Iris pigment epithelial cell (primary cell): ENCODE measurements around the gene STRA6.

Experiments used
- DNase-seq: peaks from one replicate; pipeline ENCODE4 v3.0.0-alpha.2; 2011; ENCODE audit warnings: low read depth

STRA6 gene, protein sequence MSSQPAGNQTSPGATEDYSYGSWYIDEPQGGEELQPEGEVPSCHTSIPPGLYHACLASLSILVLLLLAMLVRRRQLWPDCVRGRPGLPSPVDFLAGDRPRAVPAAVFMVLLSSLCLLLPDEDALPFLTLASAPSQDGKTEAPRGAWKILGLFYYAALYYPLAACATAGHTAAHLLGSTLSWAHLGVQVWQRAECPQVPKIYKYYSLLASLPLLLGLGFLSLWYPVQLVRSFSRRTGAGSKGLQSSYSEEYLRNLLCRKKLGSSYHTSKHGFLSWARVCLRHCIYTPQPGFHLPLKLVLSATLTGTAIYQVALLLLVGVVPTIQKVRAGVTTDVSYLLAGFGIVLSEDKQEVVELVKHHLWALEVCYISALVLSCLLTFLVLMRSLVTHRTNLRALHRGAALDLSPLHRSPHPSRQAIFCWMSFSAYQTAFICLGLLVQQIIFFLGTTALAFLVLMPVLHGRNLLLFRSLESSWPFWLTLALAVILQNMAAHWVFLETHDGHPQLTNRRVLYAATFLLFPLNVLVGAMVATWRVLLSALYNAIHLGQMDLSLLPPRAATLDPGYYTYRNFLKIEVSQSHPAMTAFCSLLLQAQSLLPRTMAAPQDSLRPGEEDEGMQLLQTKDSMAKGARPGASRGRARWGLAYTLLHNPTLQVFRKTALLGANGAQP

DNA sequence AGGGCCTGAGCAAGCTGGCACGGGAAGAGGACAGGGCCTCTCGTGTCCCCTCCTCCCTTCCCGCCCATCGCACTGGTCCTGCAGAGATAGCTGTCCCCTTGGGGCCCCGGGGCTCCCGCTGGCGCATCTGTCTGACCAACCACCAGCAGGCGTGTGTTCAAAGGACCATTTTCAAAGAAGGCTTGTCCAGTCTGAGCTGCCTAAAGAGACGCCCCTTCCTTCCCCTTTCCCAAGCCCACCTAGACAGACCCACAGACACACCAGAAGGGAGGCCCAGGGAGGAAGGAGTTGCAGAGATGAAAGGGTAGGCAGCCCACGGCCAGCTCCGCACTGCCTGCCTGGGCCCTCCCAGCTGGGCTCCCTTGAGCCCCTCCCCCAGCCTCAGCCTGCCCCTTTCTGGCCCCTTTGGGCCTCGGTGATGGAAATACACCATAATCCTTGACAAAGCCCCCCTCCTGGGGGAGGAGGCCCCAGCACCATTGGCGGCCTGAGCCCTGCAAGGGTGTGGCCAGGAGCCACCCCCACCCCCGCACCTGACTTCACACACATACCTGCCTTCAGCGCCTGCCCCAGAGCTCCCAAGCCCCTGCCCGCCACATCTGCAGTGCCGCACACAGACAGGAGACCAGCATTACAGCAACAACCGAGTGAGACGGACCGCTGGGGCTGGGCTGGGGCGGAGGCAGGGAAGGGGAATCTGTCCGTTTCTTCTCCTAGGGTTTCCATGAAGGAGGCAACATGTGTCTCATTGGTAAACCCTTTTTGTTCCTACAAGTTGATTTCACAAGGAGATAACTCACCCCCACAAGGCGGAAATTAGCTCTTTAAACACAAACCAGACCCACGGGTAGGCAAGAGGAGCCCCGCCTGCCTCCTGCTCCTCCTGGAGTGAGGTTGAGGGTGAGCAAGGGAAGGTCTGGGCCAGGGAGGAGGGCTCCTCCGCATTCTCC, at the start of gene STRA6:
STRA6 (minus strand) TSS at position 336 of the 950 bp plus-strand sequence. CDS start 520 bp downstream, outside the sequence.
- peak; percentile 86 for DNase-seq

DNA sequence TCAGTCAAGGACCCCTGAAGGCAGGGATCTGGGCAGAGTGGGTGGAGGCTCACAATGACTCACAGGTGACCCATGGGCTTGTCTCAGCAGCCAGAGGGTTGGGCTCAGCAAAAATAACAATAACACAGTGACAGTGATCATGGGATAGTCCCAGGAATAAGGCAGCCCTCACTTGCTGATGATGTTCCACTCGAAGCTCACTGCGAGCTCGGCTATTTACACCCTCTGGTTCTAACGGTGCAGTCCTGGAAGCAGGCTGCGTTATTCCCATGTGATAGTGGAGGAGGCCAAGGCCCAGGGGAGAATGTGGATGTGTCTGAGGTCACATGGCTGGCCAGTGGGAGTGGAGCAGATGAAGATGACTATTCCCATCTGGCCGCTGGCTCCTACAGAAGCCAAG, 49.7 kb upstream of the STRA6 start:
- no peak for DNase-seq

DNA sequence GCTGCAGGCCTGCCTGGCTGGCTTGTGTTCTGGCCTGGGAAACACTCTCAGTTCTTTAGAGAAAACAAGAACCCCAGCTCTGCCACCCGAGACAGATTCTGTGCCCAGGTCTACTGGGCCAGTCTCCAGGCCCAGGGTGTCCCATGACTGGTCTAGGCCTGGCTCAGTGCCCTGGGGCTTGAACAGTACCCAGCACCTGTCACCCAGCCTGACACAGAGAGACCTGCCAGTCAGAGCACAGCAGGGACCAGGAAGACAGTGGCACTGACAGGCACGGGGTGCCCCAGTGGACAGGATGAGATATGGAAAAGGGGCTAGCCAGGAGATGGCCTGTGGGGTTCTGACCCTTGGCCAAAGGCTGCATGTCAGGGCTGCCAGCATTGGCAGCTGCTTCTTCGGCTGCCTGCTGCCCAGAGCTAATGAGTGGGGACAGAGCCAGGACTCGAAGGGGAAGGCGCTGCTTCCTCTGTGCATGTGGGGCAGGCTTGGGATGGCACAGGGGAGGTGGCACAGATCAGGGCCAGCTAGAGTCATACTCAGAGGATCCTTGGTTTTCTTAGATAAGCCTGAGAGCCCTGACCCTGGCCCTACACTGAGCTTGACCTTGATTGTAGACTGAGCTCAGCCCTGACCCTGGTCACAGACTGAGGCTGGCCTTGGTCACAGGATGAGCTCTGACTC, 48.7 kb upstream of the STRA6 start:
- no peak for DNase-seq

DNA sequence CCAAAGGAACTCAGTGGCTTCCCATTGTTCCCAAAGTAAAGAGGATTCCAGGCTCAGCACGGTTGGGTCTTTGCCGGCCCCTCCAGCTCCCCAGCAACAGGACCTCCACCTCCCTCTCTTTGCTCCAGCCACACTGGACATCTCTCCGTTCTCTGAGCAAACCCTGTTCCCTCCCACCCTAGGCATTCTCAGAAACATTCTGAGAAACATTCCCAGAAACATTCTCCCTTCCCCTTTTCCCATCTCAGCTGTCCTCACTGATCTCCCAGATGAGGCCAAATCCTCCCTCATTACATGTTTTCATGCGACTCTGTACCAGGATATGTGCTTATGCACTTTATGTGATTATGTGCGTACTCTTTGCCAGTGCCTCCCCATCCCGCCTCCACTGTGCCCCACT, 47.7 kb upstream of the STRA6 start:
- DNase-seq = no peak

DNA sequence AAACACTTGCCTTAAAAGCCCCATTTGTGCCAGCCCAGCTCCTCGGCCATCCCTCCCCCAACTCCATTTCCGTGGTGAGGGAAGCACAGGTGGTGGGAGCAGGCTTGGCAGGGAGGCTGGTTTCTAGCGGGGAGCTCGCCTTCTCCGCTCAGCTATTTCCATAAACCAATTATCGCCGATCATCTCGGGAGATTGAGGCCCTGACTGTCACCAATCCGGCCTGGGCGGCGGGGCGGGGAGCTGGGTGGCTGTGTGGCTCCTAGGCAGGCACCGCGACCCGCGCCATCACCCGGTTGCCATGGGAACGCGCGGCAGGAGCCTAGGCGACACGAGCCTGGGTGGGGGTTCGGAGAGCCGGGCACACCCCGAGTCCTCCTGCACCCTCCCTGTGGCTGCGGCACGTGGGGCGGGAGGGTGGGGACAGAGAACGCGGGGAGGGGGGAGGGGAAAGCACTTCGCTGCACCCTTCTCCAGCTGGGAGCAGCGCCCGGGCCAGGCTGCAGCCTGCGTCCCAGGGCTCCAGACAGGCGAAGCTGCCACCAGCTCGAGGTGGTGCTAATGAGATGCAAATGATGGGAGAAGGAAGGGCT, 42.9 kb upstream of the STRA6 start:
- no peak for DNase-seq

DNA sequence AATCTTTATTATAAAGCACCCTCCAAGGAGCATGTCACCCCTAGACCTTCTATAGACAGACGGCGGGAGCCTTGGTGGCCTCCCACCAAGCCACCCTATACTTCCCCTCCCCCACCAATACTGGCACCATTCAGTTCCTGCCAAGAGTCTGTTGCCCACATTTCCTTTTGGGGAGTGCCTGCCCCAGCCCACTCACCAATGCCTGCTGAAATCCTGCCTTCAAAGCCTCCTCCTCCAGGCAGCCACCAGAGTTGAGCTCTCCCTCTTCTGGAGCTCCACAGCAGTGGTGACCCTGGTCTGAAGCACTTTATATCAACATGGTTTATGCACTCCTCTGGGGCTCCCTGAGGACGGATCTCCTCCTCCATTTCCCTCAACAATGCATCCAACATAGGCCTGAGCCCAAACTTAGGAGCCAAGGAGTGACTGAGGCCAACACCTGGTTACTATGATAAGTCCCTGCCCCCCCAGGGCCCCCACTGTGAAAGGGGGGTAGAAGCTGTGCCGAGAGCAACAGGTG, 42.3 kb upstream of the STRA6 start:
- no peak for DNase-seq

DNA sequence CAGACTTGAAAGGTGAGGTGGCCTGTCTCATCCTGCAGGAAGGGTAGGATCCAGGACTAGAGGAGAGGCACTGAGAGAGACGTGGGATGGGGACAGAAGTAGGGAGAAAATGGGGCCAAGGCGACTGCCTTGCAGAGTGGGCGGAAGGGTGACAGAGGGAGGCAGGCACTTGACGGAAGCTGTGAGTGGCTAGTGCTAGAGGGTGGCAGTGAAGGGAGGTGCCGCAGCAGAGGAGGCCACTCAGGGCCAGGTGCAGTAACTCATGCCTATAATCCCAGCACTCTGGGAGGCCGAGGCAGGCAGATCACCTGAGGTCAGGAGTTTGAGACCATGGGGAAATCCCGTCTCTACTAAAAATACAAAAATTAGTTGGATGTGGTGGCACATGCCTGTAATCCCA, 40.8 kb upstream of the STRA6 start:
- DNase-seq = no peak

DNA sequence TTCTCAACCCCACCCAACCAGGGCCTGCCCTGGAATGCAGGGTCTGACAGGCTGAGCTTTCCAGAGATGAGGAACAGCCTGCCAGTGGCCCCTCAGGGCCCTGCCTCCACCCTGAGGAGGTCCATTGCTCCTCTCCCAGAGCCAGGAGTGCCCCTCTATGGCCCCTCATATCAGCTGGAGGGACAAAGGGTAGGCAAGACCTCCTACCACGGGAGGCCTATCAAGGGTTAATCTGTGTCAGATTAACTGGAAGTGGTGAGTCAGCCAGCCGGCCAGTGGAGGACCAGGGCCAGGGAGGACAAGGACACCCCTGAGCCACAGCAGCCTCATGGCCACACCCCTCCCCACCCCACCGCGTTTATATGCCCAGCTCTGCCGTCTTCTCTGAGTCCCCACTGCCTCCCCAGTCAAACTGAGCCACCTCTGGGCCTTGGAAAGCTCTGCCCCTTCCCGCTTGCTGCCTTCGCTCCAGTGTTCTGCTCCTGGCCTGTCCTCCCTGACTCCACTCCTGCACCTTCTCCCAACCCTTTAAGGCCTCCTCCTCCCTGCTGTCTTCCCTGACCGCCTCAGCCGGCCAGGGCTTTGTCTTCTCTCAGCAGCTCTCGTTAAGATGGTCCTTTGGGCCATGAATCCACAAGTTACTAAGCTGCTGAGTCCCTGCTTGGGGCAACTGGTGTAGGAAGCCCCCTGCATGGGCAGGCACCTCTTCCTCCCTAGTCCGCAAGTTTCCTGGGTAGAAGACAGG, 40.0 kb upstream of the STRA6 start:
- DNase-seq = peak; percentile 42

DNA sequence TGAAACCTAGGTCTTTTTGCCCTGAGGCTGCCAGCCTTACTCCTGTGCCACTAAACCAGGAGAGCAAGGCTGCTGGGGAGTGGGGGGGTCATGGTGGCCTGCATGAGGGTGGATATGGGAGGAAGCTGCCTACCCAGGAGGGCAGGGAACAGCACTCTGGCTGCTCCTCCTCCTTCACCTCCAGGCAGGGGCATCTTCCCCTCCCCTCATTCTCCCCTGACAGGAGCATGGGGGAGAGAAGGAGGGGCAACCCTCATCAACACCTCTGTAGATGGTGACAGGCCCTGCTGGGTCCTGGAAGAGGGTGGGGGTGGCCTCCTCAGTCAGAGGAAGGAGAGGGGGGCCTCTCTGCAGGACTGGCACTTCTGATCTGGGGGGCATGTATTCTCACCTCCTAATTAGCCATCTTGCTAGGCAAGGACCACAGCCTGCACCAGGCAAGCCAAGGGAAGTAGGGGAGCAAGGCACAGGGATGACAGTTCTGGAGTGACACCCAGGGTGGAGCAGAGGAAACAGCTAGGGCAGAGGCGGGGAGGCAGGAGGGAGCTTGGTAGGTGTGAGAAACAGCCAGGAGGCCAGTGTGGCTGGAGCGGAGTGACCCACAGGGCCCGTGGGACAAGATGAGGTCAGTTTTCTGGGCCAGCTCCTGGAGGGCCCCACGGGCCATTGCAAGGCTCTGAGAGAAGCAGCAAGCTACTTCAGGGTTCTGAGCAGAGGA, 38.5 kb upstream of the STRA6 start:
- DNase-seq = no peak

DNA sequence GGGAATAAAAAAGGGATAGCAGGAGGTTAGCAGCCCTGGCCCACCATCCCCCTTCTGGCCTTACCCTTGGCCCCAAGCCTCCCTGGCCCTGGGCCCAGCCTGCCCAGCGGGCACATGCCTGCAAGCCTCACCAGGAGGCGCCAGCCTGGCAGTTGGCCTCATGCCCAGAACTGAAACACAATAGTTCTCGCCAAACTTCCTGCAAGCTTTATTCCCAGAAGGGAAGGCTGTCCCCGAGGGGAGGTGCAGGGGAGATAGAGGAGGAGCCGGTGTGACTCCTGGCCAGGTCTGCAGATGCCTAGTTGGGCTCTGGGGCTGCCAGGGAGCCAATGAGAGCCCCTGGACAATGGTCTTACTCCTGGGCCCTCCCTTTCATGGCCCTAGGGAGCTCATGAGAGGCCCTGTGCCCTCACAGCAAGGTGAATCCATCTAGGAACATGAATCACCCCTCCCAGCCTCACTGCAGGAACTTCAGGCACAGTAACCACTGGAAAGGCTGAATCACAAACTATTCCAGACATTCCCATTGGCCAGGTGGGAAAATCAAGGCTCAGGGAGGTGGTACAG, 37.5 kb upstream of the STRA6 start:
- peak; percentile 54 for DNase-seq

DNA sequence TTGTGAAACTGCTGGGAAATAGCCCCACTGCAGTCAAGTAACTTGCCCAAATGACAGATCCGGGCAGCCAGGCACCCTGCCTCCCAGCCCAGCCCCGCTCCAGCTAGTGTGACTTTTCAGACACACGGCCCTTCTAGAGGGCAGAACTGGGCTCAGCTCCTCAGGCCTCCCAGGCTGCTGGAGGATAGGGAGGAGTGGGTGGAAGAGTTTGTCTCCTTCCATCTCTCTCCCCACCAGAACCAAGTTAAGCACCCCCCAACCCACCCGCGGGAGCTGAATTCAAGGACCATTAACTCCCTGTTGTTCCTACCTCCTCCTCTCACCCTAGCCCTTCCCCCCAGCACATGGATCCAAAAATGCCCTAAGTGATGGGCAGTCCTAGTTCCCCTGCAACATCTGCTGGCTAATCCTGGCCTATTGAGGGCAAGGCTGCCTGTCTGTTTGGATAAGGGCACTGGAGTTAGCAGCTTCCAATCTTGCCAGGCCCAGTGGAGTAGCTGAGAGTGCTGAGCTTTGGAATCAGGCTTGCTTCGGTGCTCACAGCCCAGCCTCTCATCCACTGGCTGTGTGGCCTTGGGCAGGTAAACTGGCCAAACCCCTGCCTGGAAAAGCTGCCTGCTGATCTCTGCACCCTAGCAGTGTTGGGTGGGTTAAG, 36.6 kb upstream of the STRA6 start:
- DNase-seq = no peak

DNA sequence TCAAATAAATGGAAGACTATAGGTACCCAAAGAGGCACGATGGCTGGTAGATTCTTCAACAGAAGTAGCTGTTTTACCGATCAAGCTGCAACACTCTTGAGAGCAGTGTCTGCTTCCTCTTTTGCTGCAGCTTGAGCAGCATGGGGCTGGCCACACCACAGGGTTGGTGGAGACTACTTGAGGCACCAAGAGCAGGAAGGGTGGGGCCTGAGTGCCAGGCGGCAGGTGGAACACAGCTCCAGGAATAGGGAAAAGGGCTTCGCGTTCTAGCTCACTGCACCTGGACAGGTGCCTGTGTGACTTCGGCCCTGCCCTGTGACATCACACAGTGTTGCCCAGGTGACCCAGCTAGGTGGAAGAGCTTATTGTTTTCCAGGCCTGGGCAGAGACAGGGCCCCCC, 33.4 kb upstream of the STRA6 start, which contains the start of gene CCDC33:
CCDC33 (plus strand) TSS at position 365 of the 400 bp plus-strand sequence. CDS start 394 bp downstream, outside the sequence.
- DNase-seq = no peak

DNA sequence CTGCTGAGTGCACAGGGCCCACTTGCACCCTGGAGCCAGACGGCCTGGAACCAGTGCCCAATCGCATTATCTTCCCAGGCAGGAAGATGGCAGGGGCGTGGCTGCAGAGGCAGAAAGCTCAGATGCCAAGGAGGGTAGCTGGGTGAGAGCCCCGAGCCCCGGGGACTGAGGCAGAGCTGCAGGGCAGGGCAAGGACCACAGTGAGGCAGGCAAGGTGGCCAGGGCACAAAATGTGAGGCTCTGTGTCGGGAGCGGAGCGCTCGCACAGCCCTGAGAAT, 31.9 kb upstream of the STRA6 start:
- no peak for DNase-seq

DNA sequence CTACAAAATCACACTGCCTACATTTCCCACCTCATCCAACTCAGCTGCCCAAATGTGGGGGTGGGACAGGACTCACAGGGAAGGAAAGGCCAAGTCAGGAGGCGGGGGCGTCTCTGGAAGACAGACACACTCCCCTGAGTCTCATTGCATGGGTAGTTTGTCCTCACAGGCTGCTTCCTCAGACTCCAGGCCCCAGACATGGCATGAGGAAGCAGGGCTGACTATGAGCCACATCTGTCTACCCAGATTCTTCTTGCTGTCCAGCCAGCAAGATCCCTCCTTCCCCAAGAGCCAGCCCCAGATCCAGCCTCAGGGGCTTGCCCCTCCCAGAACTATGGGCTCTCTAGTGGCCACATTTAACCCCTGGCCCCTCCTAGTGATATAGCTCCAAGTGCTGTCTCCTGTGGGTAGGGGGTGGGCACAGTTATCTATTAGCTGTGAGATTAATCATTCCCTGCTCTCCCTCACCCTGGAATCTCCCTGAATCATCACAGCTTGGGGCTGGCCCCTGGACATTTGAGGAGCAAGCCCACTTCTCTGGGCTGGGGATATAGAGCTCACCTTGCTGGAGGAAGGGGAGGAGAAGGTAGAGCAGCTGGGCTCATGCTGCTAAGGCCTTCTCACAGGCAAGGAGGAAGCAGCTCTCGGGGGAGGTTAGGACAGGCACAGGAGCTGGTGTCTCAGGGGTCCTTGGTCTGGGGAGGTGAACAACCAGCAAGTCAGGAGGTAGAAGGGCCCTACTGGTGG, 31.4 kb upstream of the STRA6 start:
- no peak for DNase-seq

DNA sequence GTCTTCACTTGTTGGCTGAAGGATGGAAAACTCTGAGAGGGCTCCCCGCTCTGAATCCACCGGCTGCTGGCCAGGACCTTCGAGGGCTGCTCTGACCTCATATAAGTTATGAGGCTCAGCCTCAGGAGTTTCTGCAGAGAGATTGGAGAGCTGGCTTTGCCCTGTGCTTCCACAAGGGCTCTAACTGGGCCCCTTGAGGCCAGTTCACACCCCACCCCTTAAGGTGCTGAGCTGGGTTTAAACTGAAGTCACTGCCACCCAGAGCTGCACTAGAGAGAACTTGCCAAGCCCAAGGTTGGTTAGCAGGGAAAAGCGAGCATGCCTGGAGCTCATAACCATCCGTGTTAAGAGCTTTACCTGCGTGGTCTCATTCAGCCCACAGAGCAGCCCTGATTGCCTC, 30.8 kb upstream of the STRA6 start:
- no peak for DNase-seq

DNA sequence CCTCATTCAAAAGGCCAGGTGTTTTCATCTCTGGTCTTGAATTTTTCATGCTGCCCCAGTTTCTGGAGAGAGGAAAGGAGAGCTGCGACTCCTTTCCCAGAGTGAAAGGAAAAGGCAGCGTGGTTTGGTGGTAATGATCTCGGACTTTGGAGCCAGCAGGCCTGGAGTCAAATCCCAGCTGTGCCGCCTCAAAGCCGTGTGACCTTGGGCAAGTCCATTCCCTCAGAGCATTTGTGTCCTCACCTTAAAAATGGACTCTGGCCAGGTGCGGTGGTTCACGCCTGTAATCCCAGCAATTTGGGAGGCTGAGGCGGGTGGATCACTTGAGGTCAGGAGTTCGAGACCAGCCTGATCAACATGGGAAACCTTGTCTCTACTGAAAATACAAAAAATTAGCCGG, 28.9 kb upstream of the STRA6 start:
- DNase-seq = no peak

DNA sequence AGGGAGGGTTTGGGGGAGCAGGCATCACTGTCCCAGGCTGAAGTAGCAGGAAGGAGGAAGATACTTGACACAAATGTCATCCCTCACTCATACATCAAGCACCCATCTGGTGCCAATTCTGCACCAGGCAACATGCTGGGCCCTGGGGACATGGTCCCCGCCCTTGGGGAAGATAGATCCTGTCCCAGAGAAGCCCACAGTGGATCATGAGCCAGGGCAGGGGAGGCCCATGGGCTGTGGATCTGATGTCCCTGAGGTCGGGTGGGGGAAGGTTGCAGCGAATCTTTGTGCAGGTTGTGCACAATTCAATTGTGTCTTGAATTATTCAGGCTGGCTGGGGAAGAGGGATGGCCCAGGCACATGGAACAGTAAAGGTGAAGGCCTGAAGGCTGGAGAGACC, 27.1 kb upstream of the STRA6 start:
- DNase-seq = no peak

DNA sequence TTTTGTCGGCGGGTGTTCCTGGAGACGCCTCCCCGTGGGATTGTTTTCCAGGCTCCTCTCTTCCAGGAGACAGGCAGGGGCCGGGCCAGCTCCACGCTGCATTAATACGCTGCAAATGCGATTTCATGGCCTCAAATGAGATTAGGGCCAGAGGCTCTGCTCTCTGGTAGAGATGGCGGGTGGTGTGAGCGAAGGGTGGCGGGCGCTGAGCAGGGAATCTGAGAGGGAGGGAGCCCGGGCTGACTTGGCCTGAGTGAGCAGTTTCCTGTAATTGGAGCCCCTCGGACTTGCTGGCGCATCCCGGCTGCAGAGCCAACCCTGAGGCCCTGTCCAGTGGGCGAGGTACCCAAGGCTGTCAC, 26.1 kb upstream of the STRA6 start:
- peak; percentile 53 for DNase-seq
